ENCODE results near the gene C6orf136. TPM values are rescaled to one million over a fixed set of nuclear protein-coding genes. Genes with fewer than 3 reads are reported as not detected.

Gene C6orf136
- total and polyA plus RNA-seq, 4 donors = 2.0 to 12.0 (median 9.8) TPM

DNA sequence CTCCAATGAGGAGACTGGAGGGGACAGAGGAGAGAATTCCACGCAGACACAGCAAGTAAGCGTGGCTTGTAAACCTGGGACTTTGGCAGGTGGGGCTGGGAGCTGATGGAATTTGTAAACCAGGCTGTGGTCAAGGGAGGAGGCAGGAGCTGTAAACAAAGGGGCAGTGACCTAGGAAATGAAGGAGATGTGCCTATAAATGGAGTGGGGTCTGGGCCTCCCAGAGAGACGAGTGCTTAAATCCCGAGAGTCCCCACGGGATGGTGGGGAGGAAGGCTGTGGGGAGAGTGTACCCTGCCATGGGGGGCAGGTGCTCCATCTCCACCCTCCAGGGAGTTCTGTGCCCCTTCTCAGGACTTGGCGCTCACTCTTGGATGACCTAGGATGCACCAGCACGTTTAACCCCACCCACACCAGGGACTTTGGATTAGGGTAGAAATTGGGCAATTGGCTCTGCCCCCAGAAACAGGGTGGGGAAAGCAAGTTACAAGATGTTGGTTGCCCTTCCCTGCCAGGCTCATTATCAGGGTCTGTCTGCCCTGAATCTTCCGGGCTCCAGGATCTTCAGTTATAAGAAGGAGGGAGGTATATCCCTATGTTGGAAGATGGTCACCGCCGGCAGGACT lies 29.8 kb downstream of the C6orf136 start:
- Histone ChIP-seq H3K27ac (ENCODE audit: low read depth in 1 of 2, low read length in 2 of 2) (peak overlapping the region; percentile 31 to 42), H3K27me3 (ENCODE audit: control insufficient read depth in 4 of 4, insufficient read depth in 4 of 4, low read length in 3 of 4) (no peaks in the 10 kb centered on the region), H3K4me3 (ENCODE audit: low read depth in 1 of 3, low read length in 3 of 3) (no peak overlapping the region), H3K9ac (ENCODE audit: low read depth in 1 of 2, low read length in 2 of 2) (no peak overlapping the region), H3K9me3 (ENCODE audit: control insufficient read depth in 4 of 4, low read length in 3 of 4) (no peaks in the 10 kb centered on the region), H3K36me3 (ENCODE audit: control insufficient read depth in 4 of 4, insufficient read depth in 3 of 4, low read depth in 1 of 4, low read length in 3 of 4) (peaks cover 0 to 8% (median 5%) of the 10 kb centered on the region in 4 donors), H3K4me1 (ENCODE audit: control insufficient read depth in 4 of 4, insufficient read depth in 4 of 4, low read length in 3 of 4) (peaks cover 14 to 78% (median 50%) of the 10 kb centered on the region in 4 donors)
- 40% methylated on average over 10 of the region's 10 CpGs for WGBS
- TF ChIP-seq CTCF (IDR thresholded peaks at IDR 0.05; ENCODE audit: low read depth, low read length, missing input control) = no peak
- peak; percentile 41 for TF ChIP-seq MAX (IDR thresholded peaks at IDR 0.05)
- TF ChIP-seq YY1 (IDR thresholded peaks at IDR 0.05) = peak; percentile 55
- TF ChIP-seq FOXA1 (IDR thresholded peaks at IDR 0.05) = peak; percentile 37
- peak; percentile 23 for TF ChIP-seq FOXA2 (IDR thresholded peaks at IDR 0.05)
- TF ChIP-seq RAD21 (IDR thresholded peaks at IDR 0.05) = peak in 1 of 2 donors; percentile 12
- no peak for TF ChIP-seq EGR1 (IDR thresholded peaks at IDR 0.05; ENCODE audit: low read depth in 2 of 2)
- no peak for TF ChIP-seq NR2F2 (IDR thresholded peaks at IDR 0.05)
- peak; percentile 86 to 94 for TF ChIP-seq HNF4A (conservative IDR thresholded peaks at IDR 0.05)
- no peak for TF ChIP-seq REST (IDR thresholded peaks at IDR 0.05)
- TF ChIP-seq JUND (IDR thresholded peaks at IDR 0.05) = peak in 1 of 2 donors; percentile 25
- peak; percentile 35 for TF ChIP-seq SP1 (IDR thresholded peaks at IDR 0.05)
- TF ChIP-seq RXRA (IDR thresholded peaks at IDR 0.05) = peak; percentile 90 to 95
- TF ChIP-seq TAF1 (conservative IDR thresholded peaks at IDR 0.05) = no peak
- TF ChIP-seq ZBTB33 (IDR thresholded peaks at IDR 0.05) = peak; percentile 29
- no peak for TF ChIP-seq ATF3 (IDR thresholded peaks at IDR 0.05)
- TF ChIP-seq GABPA (IDR thresholded peaks at IDR 0.05 in 1 of 2, conservative IDR thresholded peaks at IDR 0.05 in 1 of 2) = peak in 1 of 2 donors; percentile 17
- TF ChIP-seq HNF4G (IDR thresholded peaks at IDR 0.05) = peak; percentile 52
- no peak for DNase-seq (ENCODE audit: low spot score)
